Breast epithelium (tissue), 3 donors: Measurements from ENCODE around the gene ZG16.

ENCODE experiments used
- POLR2A ChIP-seq: fragments of 450-650 bp; IDR thresholded peaks from one replicate; pipeline ENCODE4 v1.6.1; 2016; ENCODE audit warnings: antibody characterized with exemption, mild to moderate bottlenecking, moderate library complexity
- TF ChIP-seq, protein P1 (sequence below), 3 donors: fragments of 450-650 bp; IDR thresholded peaks; one replicate each; pipeline ENCODE4 v1.5.1; 2016 to 2017; ENCODE audit warnings: antibody characterized with exemption in 3 of 3, mild to moderate bottlenecking in 3 of 3, moderate library complexity in 3 of 3

- TF ChIP-seq, protein P1, sequence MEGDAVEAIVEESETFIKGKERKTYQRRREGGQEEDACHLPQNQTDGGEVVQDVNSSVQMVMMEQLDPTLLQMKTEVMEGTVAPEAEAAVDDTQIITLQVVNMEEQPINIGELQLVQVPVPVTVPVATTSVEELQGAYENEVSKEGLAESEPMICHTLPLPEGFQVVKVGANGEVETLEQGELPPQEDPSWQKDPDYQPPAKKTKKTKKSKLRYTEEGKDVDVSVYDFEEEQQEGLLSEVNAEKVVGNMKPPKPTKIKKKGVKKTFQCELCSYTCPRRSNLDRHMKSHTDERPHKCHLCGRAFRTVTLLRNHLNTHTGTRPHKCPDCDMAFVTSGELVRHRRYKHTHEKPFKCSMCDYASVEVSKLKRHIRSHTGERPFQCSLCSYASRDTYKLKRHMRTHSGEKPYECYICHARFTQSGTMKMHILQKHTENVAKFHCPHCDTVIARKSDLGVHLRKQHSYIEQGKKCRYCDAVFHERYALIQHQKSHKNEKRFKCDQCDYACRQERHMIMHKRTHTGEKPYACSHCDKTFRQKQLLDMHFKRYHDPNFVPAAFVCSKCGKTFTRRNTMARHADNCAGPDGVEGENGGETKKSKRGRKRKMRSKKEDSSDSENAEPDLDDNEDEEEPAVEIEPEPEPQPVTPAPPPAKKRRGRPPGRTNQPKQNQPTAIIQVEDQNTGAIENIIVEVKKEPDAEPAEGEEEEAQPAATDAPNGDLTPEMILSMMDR (IDR thresholded peaks at IDR 0.05): no peak
- no peak for TF ChIP-seq POLR2A
Measured at GRCh38 chr16:29737713-29738112, 40.3 kb upstream of the ZG16 start.
